Nephron (organoid): ENCODE results near the gene OR10G8.
"Not testable (repeated sequence)": the region's sequence is repeated elsewhere in the genome, so short reads cannot be mapped to it uniquely, and the experiment has no call there.

Experiments used
- H3K27ac Mint-ChIP-seq, 3 experiments: 2 replicates each; pipeline ENCODE4 v1.8.0; 2020; ENCODE audit warnings: mixed read lengths in 3 of 3, mild to moderate bottlenecking in 2 of 3, moderate library complexity in 1 of 3
- H3K27me3 Mint-ChIP-seq: 2 replicates; pipeline ENCODE4 v1.8.0; 2021; ENCODE audit warnings: low read depth, mild to moderate bottlenecking, moderate library complexity, mixed read lengths
- H3K36me3 Mint-ChIP-seq: 2 replicates; pipeline ENCODE4 v1.8.0; 2020; ENCODE audit warnings: low read depth, mixed read lengths
- H3K4me1 Mint-ChIP-seq: 2 replicates; pipeline ENCODE4 v1.8.0; 2020; ENCODE audit warnings: mixed read lengths
- H3K4me3 Mint-ChIP-seq, 3 experiments: 2 replicates each; pipeline ENCODE4 v1.8.0; 2020; ENCODE audit warnings: mild to moderate bottlenecking in 3 of 3, mixed read lengths in 3 of 3, moderate library complexity in 2 of 3
- H3K9me3 Mint-ChIP-seq: 2 replicates; pipeline ENCODE4 v1.8.0; 2020; ENCODE audit warnings: mixed read lengths
- CTCF ChIP-seq, 3 experiments: fragments of 200-600 bp; sonication (generic); IDR thresholded peaks; one replicate each; pipeline ENCODE4 v1.5.0; 2021; ENCODE audit warnings: antibody characterized with exemption in 3 of 3; ENCODE audit not compliant: unreplicated experiment in 3 of 3

Gene OR10G8

GRCh38 chr11:124026498-124026897, at the start of gene OR10G8:
TSS of gene OR10G8 (plus strand) at chr11:124026798. CDS start at chr11:124029623, 2,825 bp downstream.
- H3K27ac Mint-ChIP-seq: no peak within 1 kb of the TSS
- H3K36me3 Mint-ChIP-seq: no peaks in the 10 kb centered on the region
- no peaks in the 10 kb centered on the region for H3K4me1 Mint-ChIP-seq
- no peaks in the 10 kb centered on the region for H3K9me3 Mint-ChIP-seq
- TF ChIP-seq CTCF (IDR thresholded peaks at IDR 0.05; ENCODE audit: unreplicated experiment in 3 of 3): no peak
- no peaks in the 10 kb centered on the region for H3K27me3 Mint-ChIP-seq
- H3K4me3 Mint-ChIP-seq: no peak within 1 kb of the TSS

- no peaks in the 10 kb centered on the region for H3K4me1 Mint-ChIP-seq
- H3K36me3 Mint-ChIP-seq: no peaks in the 10 kb centered on the region
- TF ChIP-seq CTCF (IDR thresholded peaks at IDR 0.05; ENCODE audit: unreplicated experiment in 3 of 3): no peak
- H3K9me3 Mint-ChIP-seq: peaks cover 12% of the 10 kb centered on the region
- H3K4me3 Mint-ChIP-seq: no peak within 1 kb of the TSS
- H3K27me3 Mint-ChIP-seq: peaks cover 20% of the 10 kb centered on the region
- H3K27ac Mint-ChIP-seq: no peak within 1 kb of the TSS
Observed at GRCh38 chr11:123977731-123978347, 48.8 kb upstream of the OR10G8 start, which contains the start of gene OR10S1. TSS of gene OR10S1 (minus strand) at chr11:123977781. CDS start at chr11:123977664, 117 bp downstream.

- Mint-ChIP-seq H3K36me3 (no peaks in the 10 kb centered on the region), H3K27me3 (peaks cover 25% of the 10 kb centered on the region), H3K9me3 (peaks cover 16% of the 10 kb centered on the region), H3K4me3 (no peak overlapping the region), H3K4me1 (no peaks in the 10 kb centered on the region), H3K27ac (no peak overlapping the region)
- TF ChIP-seq CTCF (IDR thresholded peaks at IDR 0.05; ENCODE audit: unreplicated experiment in 3 of 3): no peak
Observed at GRCh38 chr11:123979311-123979710, 47.3 kb upstream of the OR10G8 start.

GRCh38 chr11:123995119-123995518, 31.5 kb upstream of the OR10G8 start, which contains the start of gene OR10G6:
TSS of gene OR10G6 (minus strand) at chr11:123995161. CDS start at chr11:123995161, 0 bp downstream.
- TF ChIP-seq CTCF (IDR thresholded peaks at IDR 0.05; ENCODE audit: unreplicated experiment in 3 of 3): no peak
- H3K36me3 Mint-ChIP-seq: no peaks in the 10 kb centered on the region
- no peaks in the 10 kb centered on the region for H3K4me1 Mint-ChIP-seq
- H3K27me3 Mint-ChIP-seq: no peaks in the 10 kb centered on the region
- H3K4me3 Mint-ChIP-seq: no peak within 1 kb of the TSS
- H3K9me3 Mint-ChIP-seq: no peaks in the 10 kb centered on the region
- no peak within 1 kb of the TSS for H3K27ac Mint-ChIP-seq

GRCh38 chr11:124012697-124013096, 13.9 kb upstream of the OR10G8 start, which contains the start of gene OR10G4:
TSS of gene OR10G4 (plus strand) at chr11:124012997. CDS start at chr11:124015575, 2,578 bp downstream.
- Mint-ChIP-seq H3K9me3 (no peaks in the 10 kb centered on the region), H3K27me3 (peaks cover 4% of the 10 kb centered on the region), H3K4me3 (no peak within 1 kb of the TSS), H3K36me3 (no peaks in the 10 kb centered on the region), H3K27ac (no peak within 1 kb of the TSS), H3K4me1 (no peaks in the 10 kb centered on the region)
- TF ChIP-seq CTCF (IDR thresholded peaks at IDR 0.05; ENCODE audit: unreplicated experiment in 3 of 3): no peak

GRCh38 chr11:124015837-124016236, 10.8 kb upstream of the OR10G8 start:
- not testable (repeated sequence) for H3K27me3 Mint-ChIP-seq, H3K36me3 Mint-ChIP-seq, H3K4me1 Mint-ChIP-seq, H3K4me3 Mint-ChIP-seq, H3K27ac Mint-ChIP-seq, H3K9me3 Mint-ChIP-seq
